ENCODE measurements around the gene SMG7.

The SMG7 gene

DNA sequence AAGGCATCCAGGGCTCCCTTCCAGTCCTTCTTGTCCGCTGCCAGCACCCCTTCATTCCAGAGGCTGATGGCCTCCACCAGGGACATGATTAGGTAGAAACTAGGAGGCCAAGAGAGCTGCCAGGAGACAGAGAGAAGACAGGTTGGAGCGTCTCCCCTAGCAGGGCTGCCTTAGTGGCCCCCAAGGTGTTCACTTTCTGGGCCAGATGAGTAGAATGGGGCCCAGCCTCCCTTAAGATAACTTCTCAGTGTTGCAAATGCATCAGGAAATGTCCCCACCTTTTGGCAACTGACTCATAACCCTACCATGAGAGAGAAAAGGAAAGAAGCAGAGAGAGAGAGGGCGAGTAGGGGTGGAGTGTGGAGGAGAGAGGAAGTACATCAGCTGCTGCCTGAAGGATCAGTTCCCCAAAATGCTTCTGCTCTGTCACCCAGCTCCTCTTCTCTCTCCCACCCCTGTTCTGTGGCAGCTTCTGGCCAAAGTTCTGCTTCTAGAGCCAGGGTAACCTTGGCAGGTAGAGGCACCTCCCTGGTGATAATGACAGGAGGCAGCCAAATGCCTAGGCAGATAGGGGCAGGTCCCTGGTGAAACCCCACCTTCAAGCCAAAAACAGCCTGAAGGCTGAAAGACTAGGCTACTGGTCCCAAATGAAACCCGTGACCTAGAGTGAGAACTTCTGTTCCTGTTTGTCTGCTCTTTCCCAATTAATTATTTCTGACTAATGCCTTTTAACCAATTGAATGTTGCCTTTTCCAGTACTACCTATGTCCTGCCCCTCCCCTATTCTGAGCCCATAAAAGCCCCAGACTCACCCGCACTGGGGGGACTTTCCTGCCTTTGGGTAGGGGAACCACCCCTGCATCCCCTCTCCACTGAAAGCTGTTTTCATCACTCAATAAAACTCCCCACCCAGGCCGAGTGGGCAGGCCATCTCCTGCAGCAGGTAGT lies 118.2 kb downstream of the SMG7 start, which contains the start of gene NCF2:
Gene NCF2, minus strand, starts transcription at position 216 of the 948 bp plus-strand sequence. Its CDS starts 130 bp downstream, at position 86.
- DNase-seq (ENCODE audit: low spot score): no peak

DNA sequence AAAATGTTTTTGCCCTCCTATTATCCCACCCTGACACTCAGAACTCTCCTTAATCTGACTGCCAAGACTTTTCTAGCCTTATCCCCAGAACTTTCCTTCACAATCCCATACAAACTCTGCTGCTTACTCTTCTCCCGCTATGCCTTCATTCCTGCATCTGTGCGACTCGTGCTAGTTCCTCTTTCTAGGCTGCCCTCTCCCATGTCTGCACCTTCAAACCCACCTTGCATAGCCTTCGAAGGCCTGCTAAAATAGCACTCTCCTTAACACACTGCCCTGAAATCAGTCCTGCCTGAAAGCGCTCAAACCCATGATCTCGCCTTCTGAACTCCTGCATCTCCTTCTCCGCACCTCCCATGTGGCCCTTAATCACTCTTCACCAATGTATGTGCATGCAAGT lies 120.4 kb downstream of the SMG7 start:
- no peak for DNase-seq (ENCODE audit: low spot score)

DNA sequence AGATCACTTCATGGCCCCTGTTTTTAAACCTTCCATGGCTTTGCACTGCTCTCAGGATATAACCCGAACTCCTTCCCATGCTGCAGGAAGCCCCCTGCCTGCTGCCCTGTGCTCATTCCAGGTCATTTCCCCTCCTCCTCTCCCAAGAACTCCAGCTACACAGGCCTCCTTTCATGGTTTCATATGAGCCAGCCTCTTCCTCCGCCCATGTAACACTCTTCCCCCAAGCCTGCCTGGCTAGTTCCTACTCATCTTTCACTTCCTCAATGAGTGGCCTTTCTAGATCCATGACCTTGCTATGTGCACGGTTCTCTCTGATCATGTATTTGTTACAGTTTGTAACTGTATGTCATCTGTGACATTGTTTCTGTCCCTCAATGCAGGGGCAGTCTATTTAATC lies 121.1 kb downstream of the SMG7 start:
- no peak for DNase-seq (ENCODE audit: low spot score)

GRCh38 chr1:183595537-183595936 lies 123.2 kb downstream of the SMG7 start:
- DNase-seq (ENCODE audit: low spot score): no peak

DNA sequence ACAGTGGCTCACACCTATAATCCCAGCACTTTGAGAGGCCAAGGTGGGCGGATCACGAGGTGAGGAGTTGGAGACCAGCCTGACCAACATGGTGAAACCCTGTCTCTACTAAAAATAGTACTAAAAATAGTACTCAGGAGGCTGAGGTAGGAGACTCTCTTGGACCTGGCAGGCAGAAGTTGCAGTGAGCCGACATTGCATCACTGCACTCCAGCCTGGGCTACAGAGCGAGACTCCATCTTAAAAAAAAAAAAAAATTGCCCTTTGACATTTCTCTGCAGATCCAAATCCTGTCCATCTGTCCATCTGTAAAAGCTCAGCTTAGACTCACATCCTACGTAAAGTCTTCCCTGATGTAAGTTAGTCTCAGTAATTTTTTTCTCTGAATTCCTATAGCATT lies 124.2 kb downstream of the SMG7 start:
- no peak for DNase-seq (ENCODE audit: low spot score)

DNA sequence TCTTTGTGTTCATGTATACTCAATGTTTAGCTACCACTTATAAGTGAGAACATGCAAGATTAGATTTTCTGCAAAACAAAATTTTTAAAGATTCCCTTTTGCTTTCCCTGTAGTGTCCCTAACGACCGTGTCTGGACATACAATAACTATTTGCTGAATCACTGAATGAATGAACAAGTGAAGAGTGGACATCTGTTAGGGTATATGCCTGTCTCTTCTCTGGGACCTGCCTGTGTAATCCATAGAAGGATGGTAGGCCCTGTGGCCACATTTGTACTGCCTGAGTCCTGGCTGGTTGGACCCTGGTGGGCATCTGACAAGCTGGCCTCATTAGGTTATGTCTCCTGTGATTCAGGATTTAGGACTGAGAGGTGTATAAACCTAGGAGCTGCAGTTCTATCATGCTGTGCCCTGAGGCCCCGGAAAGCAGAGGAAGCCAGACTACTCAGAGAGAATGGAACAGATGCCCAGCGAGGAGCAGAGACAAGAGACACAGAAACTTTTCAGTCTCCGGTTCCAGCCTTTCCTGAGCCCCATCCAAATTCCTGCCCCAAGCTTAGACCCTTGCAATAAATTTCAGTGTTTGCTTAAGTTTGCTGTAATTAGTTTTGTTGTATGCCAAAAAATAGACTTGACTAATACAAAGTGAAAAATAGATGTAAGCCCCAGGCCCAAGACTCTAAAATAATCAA lies 125.5 kb downstream of the SMG7 start:
- no peak for DNase-seq (ENCODE audit: low spot score)

DNA sequence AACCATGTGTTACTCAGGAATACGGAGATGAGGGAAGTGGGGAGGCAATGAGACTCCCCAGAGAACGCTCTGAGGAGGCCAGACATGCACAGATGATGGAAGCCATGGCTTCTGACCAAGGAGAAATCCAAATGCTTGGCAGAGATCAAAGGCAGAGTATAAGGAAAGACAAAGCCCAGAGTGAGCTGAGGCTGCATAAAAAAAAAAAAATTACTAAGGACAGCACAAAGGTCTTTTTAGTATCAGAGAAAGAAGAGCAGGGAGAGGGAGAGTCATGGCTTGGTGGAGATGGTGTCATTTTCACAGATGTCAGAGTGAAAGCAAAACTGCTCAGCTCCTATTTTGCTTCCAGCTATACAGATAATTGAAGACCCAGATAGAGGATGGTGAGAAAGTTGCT lies 126.1 kb downstream of the SMG7 start:
- no peak for DNase-seq (ENCODE audit: low spot score)

DNA sequence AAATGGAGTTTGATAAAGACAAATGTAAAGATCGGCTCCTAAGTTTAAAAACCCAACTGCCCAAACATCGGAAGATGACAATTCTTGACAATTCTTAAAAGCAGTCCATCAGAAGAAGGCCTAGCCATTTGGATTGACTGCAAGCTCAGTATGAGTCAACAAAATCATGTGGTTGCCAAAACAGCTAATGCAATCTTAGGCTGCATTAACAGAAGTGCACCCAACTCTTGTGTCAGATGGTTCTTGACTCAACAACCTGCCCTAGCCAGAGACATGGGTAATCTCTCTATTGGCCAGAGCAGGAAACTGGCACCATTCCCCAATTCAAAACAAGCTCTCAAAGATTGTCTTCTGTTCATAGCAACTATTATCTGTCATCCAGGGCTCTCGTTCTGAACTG lies 127.8 kb downstream of the SMG7 start:
- no peak for DNase-seq (ENCODE audit: low spot score)

DNA sequence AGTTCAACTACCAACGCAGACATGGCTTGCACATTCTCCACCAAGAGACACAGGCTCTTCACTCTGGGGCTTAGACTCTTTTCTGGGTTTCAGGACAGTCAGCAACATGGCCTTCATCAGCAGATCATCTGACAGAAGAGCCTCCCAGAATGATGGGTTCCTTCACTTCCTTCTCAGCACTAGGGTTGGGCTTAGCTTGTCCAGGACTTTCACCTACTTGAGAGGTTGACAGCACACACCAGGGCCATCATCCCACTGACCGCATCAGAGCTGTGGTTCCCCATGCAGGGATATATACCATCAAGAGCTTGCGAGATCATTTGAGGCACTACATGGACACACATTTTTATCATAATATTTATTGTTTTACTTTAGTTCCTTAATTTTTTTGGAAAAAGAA lies 128.3 kb downstream of the SMG7 start:
- DNase-seq (ENCODE audit: low spot score): no peak

DNA sequence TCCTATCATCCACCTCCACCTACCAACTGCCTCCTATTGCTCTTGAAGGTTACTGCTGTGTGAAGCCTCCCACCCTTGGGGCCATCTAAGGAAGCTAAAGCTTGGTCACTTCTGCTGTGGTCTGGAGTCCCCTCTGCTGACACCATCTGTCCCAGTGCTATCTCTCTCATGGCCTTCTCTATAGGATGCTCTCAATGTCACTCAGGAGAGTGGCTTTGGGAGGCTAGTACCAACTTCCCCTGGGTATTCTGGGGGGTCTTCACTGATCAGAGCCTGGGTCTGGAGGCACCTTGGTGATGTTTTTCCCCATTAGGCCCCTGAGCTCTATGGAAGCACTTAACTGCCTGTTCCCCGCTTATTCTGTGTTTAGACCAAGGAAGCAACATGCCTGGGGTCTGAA lies 130.2 kb downstream of the SMG7 start:
- no peak for DNase-seq (ENCODE audit: low spot score)
